Glomerular visceral epithelial cell (primary cell): ENCODE measurements around the gene GNA14.
A peak's percentile ranks its signal among the peaks of the same experiment; 100 is the strongest.
"Not testable (repeated sequence)": the region's sequence is repeated elsewhere in the genome, so short reads cannot be mapped to it uniquely, and the experiment has no call there.

Experiments used
- DNase-seq: peaks from one replicate; pipeline ENCODE4 v3.0.0-alpha.2; 2016; ENCODE audit errors: extremely low spot score

GNA14 gene

GRCh38 chr9:77489405-77490163 lies 158.5 kb downstream of the GNA14 start:
- DNase-seq, result not testable (repeated sequence)

GRCh38 chr9:77488439-77489126 lies 159.5 kb downstream of the GNA14 start:
- peak; percentile 22 for DNase-seq

- peak; percentile 8 for DNase-seq
These were observed 161.2 kb downstream of the GNA14 start for GRCh38 chr9:77486968-77487367.

GRCh38 chr9:77486463-77486862 lies 161.7 kb downstream of the GNA14 start:
- DNase-seq, result no peak

- DNase-seq, result no peak
These were observed 172.3 kb downstream of the GNA14 start for GRCh38 chr9:77475641-77476473.

- no peak for DNase-seq
These were observed 173.2 kb downstream of the GNA14 start for GRCh38 chr9:77474936-77475335.

GRCh38 chr9:77472646-77473045 lies 175.5 kb downstream of the GNA14 start:
- DNase-seq, result no peak

- no peak for DNase-seq
These were observed 176.6 kb downstream of the GNA14 start for GRCh38 chr9:77471572-77471971.

- DNase-seq, result peak; percentile 48
These were observed 178.4 kb downstream of the GNA14 start for GRCh38 chr9:77469515-77470231.

GRCh38 chr9:77464661-77465060 lies 183.5 kb downstream of the GNA14 start:
- DNase-seq, result no peak

- DNase-seq, result no peak
These were observed 185.0 kb downstream of the GNA14 start for GRCh38 chr9:77463151-77463550.

- DNase-seq, result no peak
These were observed 186.1 kb downstream of the GNA14 start for GRCh38 chr9:77462066-77462465.

GRCh38 chr9:77460938-77461337 lies 187.2 kb downstream of the GNA14 start:
- no peak for DNase-seq

GRCh38 chr9:77457916-77458592 lies 190.1 kb downstream of the GNA14 start:
- DNase-seq, result peak; percentile 77

GRCh38 chr9:77456829-77457437 lies 191.2 kb downstream of the GNA14 start:
- DNase-seq, result peak; percentile 84

GRCh38 chr9:77455312-77455927 lies 192.7 kb downstream of the GNA14 start:
- no peak for DNase-seq

- no peak for DNase-seq
These were observed 193.5 kb downstream of the GNA14 start for GRCh38 chr9:77454663-77455062.

GRCh38 chr9:77453825-77454647 lies 194.1 kb downstream of the GNA14 start:
- DNase-seq, result no peak

- no peak for DNase-seq
These were observed 196.6 kb downstream of the GNA14 start for GRCh38 chr9:77451507-77451906.
